ENCODE data around the gene KIF2C.
"Not testable (repeated sequence)": the region's sequence is repeated elsewhere in the genome, so short reads cannot be mapped to it uniquely, and the experiment has no call there.

The KIF2C gene

GRCh38 chr1:44739307-44740178, at the start of gene KIF2C:
Gene KIF2C, plus strand, starts transcription at chr1:44739837. Its CDS starts 96 bp downstream, at chr1:44739933.
- peak; percentile 98 for DNase-seq (ENCODE audit: low read depth)

GRCh38 chr1:44693159-44693558, 46.5 kb upstream of the KIF2C start:
- DNase-seq (ENCODE audit: low read depth): no peak

- DNase-seq (ENCODE audit: low read depth): no peak
These were observed 45.7 kb upstream of the KIF2C start for GRCh38 chr1:44693900-44694299.

GRCh38 chr1:44694863-44695478, 44.7 kb upstream of the KIF2C start:
- DNase-seq (ENCODE audit: low read depth): no peak

- no peak for DNase-seq (ENCODE audit: low read depth)
These were observed 44.0 kb upstream of the KIF2C start for GRCh38 chr1:44695671-44696070.

- DNase-seq (ENCODE audit: low read depth): no peak
These were observed 43.5 kb upstream of the KIF2C start for GRCh38 chr1:44696101-44696500.

- DNase-seq (ENCODE audit: low read depth): no peak
These were observed 42.8 kb upstream of the KIF2C start for GRCh38 chr1:44696789-44697345.

GRCh38 chr1:44698138-44698537, 41.5 kb upstream of the KIF2C start:
- no peak for DNase-seq (ENCODE audit: low read depth)

GRCh38 chr1:44699375-44699774, 40.3 kb upstream of the KIF2C start:
- not testable (repeated sequence) for DNase-seq (ENCODE audit: low read depth)

- DNase-seq (ENCODE audit: low read depth): peak; percentile 39
These were observed 39.1 kb upstream of the KIF2C start for GRCh38 chr1:44700573-44700972.

GRCh38 chr1:44701141-44701573, 38.5 kb upstream of the KIF2C start:
- no peak for DNase-seq (ENCODE audit: low read depth)

GRCh38 chr1:44705470-44705869, 34.2 kb upstream of the KIF2C start:
- DNase-seq (ENCODE audit: low read depth): no peak

- no peak for DNase-seq (ENCODE audit: low read depth)
These were observed 33.7 kb upstream of the KIF2C start for GRCh38 chr1:44705938-44706337.

GRCh38 chr1:44707112-44707881, 32.3 kb upstream of the KIF2C start:
- DNase-seq (ENCODE audit: low read depth): peak; percentile 76

GRCh38 chr1:44707959-44708831, 31.4 kb upstream of the KIF2C start:
- DNase-seq (ENCODE audit: low read depth): peak; percentile 57

GRCh38 chr1:44713321-44713781, 26.3 kb upstream of the KIF2C start:
- DNase-seq (ENCODE audit: low read depth): no peak

- no peak for DNase-seq (ENCODE audit: low read depth)
These were observed 25.1 kb upstream of the KIF2C start for GRCh38 chr1:44714532-44714931.

GRCh38 chr1:44714944-44715571, 24.6 kb upstream of the KIF2C start:
- DNase-seq (ENCODE audit: low read depth): peak; percentile 62

- DNase-seq (ENCODE audit: low read depth): no peak
These were observed 22.5 kb upstream of the KIF2C start for GRCh38 chr1:44717156-44717555.

GRCh38 chr1:44717653-44718052, 22.0 kb upstream of the KIF2C start:
- no peak for DNase-seq (ENCODE audit: low read depth)

- no peak for DNase-seq (ENCODE audit: low read depth)
These were observed 21.5 kb upstream of the KIF2C start for GRCh38 chr1:44718091-44718490.

Measured in fibroblast of gingiva (primary cell).